Measurements from ENCODE around the gene MYCBPAP. TPM values are rescaled to one million over a fixed set of nuclear protein-coding genes. Genes with fewer than 3 reads are reported as not detected.
A peak's percentile ranks its signal among the peaks of the same experiment; 100 is the strongest.

Gene MYCBPAP
- total RNA-seq, 1 experiment from 2014 or later = not detected

DNA sequence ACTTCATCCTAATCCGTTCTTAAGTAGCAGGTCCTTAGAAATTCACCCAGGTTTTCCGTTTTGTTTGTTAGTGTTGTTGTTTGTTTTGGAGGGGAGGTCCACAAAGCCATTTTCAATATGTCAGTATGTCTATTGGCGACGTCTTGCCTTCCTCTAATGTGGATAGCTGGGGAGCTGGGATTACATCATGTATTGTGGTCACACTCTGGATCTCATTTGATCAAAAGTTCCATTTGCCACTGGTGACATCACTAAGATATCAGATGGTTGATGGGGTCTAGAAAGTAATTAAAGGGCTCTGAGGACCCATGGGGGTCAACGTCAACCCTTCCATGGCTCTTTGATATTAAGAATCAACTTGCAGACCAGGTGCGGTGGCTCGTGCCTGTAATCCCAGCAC lies 21.6 kb downstream of the MYCBPAP start:
- Histone ChIP-seq H3K79me2 (ENCODE audit: insufficient read depth, low read length) (no peaks in the 10 kb centered on the region; the same call in 1 of the 2 replicates), H3K9me2 (ENCODE audit: insufficient read depth) (no peaks in the 10 kb centered on the region), H4K20me1 (ENCODE audit: insufficient read depth) (no peaks in the 10 kb centered on the region), H3K9ac (ENCODE audit: low read length) (no peak overlapping the region), H3K36me3 (ENCODE audit: control insufficient read depth in 1 of 2, insufficient read depth in 2 of 2, low read length in 2 of 2) (no peaks in the 10 kb centered on the region), H3K27me3 (ENCODE audit: insufficient read depth, low read length) (no peaks in the 10 kb centered on the region), H3K9me3 (ENCODE audit: control insufficient read depth in 1 of 2, insufficient read depth in 1 of 2, low read depth in 1 of 2, low read length in 2 of 2) (no peaks in the 10 kb centered on the region), H3K4me2 (ENCODE audit: low read length) (no peak overlapping the region), H3K4me3 (replicated peaks in 1 of 2; ENCODE audit: low read depth in 1 of 2, low read length in 2 of 2) (no peak overlapping the region), H3K4me1 (ENCODE audit: control insufficient read depth in 1 of 2, insufficient read depth in 2 of 2, low read length in 2 of 2) (peaks cover 31 to 39% of the 10 kb centered on the region in 2 experiments), H2AFZ (ENCODE audit: low read depth, low read length, poor library complexity, severe bottlenecking) (no peak overlapping the region), H3K27ac (ENCODE audit: low read depth, low read length) (no peak overlapping the region)
- BruUV-seq (replicated peaks) = no TSS peak
- DNase-seq (ENCODE audit: low read depth, low spot score) = no peak
- CTCF ChIA-PET = no interaction called here
- no peak for ATAC-seq
- POLR2A ChIA-PET = interaction anchor here (1.3 kb wide), 1 partner anchor 13 kb away, joined by 4 read pairs; no protein-coding TSS in a partner anchor
- RAD21 ChIA-PET (ENCODE audit: low non-redundant PET in 1 of 2, low total read pairs in 2 of 2, uncharacterized antibody in 2 of 2, unreplicated experiment in 2 of 2) = interaction anchor here in 1 of 2 experiments (0.6 kb wide), 1 partner anchor 312 kb away, joined by 3 read pairs; no protein-coding TSS in a partner anchor
- TF ChIP-seq RAD21 (IDR thresholded peaks at IDR 0.05; ENCODE audit: low read depth) (no peak), SIN3A (IDR thresholded peaks at IDR 0.05; ENCODE audit: low read depth) (no peak), ZFX (IDR thresholded peaks at IDR 0.05) (no peak), POLR2A (IDR thresholded peaks at IDR 0.05; ENCODE audit: borderline replicate concordance, extremely low read depth, insufficient read depth, insufficient read length) (no peak), ZNF274 (IDR thresholded peaks at IDR 0.05; ENCODE audit: low read depth, low read length) (no peak)
- intact Hi-C loops (cut with micrococcal nuclease) = no loop called here

DNA sequence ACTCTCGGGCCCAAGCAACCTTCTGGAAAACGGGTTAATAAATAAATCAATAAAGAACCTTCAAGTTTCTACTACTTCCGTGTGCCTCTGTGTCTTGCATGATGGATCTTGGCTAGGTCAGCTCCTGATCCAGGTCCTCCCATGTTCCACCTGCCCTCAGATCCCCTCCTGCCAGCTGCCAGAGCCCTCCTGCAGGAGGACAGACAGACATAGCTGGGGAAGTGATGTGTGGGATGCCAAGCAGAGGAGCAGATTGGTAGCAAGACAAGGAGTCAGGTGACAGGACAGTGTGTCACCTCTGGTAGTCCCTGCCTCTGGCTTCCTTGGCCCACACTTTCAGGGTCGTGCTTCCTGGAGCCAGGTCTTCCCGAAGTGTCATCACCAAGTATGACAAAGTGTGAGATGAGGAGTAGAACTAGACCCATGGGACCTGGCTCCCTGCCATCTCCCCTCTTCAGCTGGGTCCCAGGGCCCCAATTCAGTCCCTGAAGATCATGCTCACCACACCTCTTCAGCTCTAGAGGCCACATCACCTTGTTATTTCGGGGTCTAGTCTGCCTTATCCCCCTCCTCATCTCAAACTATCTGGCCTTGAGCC lies 23.3 kb downstream of the MYCBPAP start:
- no peak overlapping the region for H3K4me3 ChIP-seq (replicated peaks in 1 of 2; ENCODE audit: low read depth in 1 of 2, low read length in 2 of 2)
- no peaks in the 10 kb centered on the region; a peak in 1 of 4 replicates for H3K36me3 ChIP-seq (ENCODE audit: control insufficient read depth in 1 of 2, insufficient read depth in 2 of 2, low read length in 2 of 2)
- H3K79me2 ChIP-seq (ENCODE audit: insufficient read depth, low read length) = no peaks in the 10 kb centered on the region; the same call in 1 of the 2 replicates
- intact Hi-C loops (cut with micrococcal nuclease) = no loop called here
- no peak overlapping the region for H3K27ac ChIP-seq (ENCODE audit: low read depth, low read length)
- peak overlapping the region; percentile 99 for H3K4me2 ChIP-seq (ENCODE audit: low read length)
- ChIA-PET RAD21 (ENCODE audit: low non-redundant PET in 1 of 2, low total read pairs in 2 of 2, uncharacterized antibody in 2 of 2, unreplicated experiment in 2 of 2) (interaction anchor here in 1 of 2 experiments (0.6 kb wide), 1 partner anchor 642 kb away, joined by 3 read pairs; no protein-coding TSS in a partner anchor), POLR2A (interaction anchor here (1.3 kb wide), 1 partner anchor 11 kb away, joined by 3 read pairs; no protein-coding TSS in a partner anchor), CTCF (interaction anchor here (1.8 to 2.3 kb wide), 3 partner anchors 11 to 169 kb away, joined by 4 to 9 read pairs (median 6); no protein-coding TSS in a partner anchor)
- H3K9me2 ChIP-seq (ENCODE audit: insufficient read depth) = no peaks in the 10 kb centered on the region
- no peaks in the 10 kb centered on the region for H3K27me3 ChIP-seq (ENCODE audit: insufficient read depth, low read length)
- DNase-seq (ENCODE audit: low read depth, low spot score) (no peak), ATAC-seq (no peak)
- no peaks in the 10 kb centered on the region for H3K9me3 ChIP-seq (ENCODE audit: control insufficient read depth in 1 of 2, insufficient read depth in 1 of 2, low read depth in 1 of 2, low read length in 2 of 2)
- no peak overlapping the region for H2AFZ ChIP-seq (ENCODE audit: low read depth, low read length, poor library complexity, severe bottlenecking)
- peak overlapping the region; percentile 78; the same call in 1 of the 2 replicates for H3K9ac ChIP-seq (ENCODE audit: low read length)
- BruUV-seq (replicated peaks) = no TSS peak
- H4K20me1 ChIP-seq (ENCODE audit: insufficient read depth) = no peaks in the 10 kb centered on the region
- H3K4me1 ChIP-seq (ENCODE audit: control insufficient read depth in 1 of 2, insufficient read depth in 2 of 2, low read length in 2 of 2) = peaks cover 39 to 48% of the 10 kb centered on the region in 2 experiments
- TF ChIP-seq, protein P1, sequence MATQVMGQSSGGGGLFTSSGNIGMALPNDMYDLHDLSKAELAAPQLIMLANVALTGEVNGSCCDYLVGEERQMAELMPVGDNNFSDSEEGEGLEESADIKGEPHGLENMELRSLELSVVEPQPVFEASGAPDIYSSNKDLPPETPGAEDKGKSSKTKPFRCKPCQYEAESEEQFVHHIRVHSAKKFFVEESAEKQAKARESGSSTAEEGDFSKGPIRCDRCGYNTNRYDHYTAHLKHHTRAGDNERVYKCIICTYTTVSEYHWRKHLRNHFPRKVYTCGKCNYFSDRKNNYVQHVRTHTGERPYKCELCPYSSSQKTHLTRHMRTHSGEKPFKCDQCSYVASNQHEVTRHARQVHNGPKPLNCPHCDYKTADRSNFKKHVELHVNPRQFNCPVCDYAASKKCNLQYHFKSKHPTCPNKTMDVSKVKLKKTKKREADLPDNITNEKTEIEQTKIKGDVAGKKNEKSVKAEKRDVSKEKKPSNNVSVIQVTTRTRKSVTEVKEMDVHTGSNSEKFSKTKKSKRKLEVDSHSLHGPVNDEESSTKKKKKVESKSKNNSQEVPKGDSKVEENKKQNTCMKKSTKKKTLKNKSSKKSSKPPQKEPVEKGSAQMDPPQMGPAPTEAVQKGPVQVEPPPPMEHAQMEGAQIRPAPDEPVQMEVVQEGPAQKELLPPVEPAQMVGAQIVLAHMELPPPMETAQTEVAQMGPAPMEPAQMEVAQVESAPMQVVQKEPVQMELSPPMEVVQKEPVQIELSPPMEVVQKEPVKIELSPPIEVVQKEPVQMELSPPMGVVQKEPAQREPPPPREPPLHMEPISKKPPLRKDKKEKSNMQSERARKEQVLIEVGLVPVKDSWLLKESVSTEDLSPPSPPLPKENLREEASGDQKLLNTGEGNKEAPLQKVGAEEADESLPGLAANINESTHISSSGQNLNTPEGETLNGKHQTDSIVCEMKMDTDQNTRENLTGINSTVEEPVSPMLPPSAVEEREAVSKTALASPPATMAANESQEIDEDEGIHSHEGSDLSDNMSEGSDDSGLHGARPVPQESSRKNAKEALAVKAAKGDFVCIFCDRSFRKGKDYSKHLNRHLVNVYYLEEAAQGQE (IDR thresholded peaks at IDR 0.05; ENCODE audit: low read depth) = no peak
- no peak for TF ChIP-seq ELF1 (IDR thresholded peaks at IDR 0.05; ENCODE audit: borderline replicate concordance, low read depth)
- TF ChIP-seq, protein P2, sequence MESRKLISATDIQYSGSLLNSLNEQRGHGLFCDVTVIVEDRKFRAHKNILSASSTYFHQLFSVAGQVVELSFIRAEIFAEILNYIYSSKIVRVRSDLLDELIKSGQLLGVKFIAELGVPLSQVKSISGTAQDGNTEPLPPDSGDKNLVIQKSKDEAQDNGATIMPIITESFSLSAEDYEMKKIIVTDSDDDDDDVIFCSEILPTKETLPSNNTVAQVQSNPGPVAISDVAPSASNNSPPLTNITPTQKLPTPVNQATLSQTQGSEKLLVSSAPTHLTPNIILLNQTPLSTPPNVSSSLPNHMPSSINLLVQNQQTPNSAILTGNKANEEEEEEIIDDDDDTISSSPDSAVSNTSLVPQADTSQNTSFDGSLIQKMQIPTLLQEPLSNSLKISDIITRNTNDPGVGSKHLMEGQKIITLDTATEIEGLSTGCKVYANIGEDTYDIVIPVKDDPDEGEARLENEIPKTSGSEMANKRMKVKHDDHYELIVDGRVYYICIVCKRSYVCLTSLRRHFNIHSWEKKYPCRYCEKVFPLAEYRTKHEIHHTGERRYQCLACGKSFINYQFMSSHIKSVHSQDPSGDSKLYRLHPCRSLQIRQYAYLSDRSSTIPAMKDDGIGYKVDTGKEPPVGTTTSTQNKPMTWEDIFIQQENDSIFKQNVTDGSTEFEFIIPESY (IDR thresholded peaks at IDR 0.05; ENCODE audit: extremely low read depth, insufficient replicate concordance, low read length) = no peak
- no peak for TF ChIP-seq SP1 (IDR thresholded peaks at IDR 0.05; ENCODE audit: low read depth)
- TF ChIP-seq TCF7L2 (IDR thresholded peaks at IDR 0.05; ENCODE audit: borderline replicate concordance, extremely low read depth, insufficient read depth, insufficient read length) = no peak
- no peak for TF ChIP-seq ZNF274 (IDR thresholded peaks at IDR 0.05; ENCODE audit: low read depth, low read length)
- TF ChIP-seq POLR2A (IDR thresholded peaks at IDR 0.05; ENCODE audit: borderline replicate concordance, extremely low read depth, insufficient read depth, insufficient read length) = no peak
- no peak for TF ChIP-seq CBX3 (IDR thresholded peaks at IDR 0.05; ENCODE audit: low read depth)
- TF ChIP-seq SIN3A (IDR thresholded peaks at IDR 0.05; ENCODE audit: low read depth) = no peak
- TF ChIP-seq FOSL1 (IDR thresholded peaks at IDR 0.05; ENCODE audit: low read depth) = no peak
- TF ChIP-seq EGR1 (IDR thresholded peaks at IDR 0.05; ENCODE audit: low read depth) = no peak
- no peak for TF ChIP-seq POLR2AphosphoS5 (IDR thresholded peaks at IDR 0.05; ENCODE audit: low read depth, low read length)
